Measurements from ENCODE around the gene CAMK2G. TPM values are rescaled to one million over a fixed set of nuclear protein-coding genes. Genes with fewer than 3 reads are reported as not detected.

Gene CAMK2G
- total RNA-seq, 2 donors from 2014 or later = 40.0 to 45.8 TPM

DNA sequence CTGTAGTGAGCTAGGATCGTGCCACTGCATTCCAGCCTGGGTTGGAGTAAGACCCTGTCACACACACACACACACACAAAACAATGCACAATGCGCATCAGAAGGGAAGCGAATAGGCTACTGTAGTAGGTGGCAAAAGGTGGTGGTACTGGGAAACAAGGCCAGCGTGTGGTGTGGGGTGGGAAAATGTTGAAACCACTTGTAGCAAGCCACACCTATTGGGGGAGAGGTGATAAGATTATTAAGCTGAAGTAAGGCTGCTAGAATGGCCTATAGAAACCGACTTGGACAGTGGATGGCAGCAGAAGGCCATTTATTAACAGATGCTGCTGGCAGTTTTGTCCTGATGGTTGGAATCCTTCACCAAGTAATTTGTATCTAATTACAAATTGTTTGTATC, 99.7 kb downstream of the CAMK2G start:
- no peaks in the 10 kb centered on the region for H3K9me3 ChIP-seq
- no peak for DNase-seq
- no peaks in the 10 kb centered on the region for H3K27me3 ChIP-seq
- intact Hi-C loops (cut with DNase I) = no loop called here
- H3K27ac ChIP-seq = no peak overlapping the region
- peaks cover 11% of the 10 kb centered on the region for H3K4me1 ChIP-seq
- peaks cover 18% of the 10 kb centered on the region for H3K36me3 ChIP-seq
- TF ChIP-seq, protein P1, sequence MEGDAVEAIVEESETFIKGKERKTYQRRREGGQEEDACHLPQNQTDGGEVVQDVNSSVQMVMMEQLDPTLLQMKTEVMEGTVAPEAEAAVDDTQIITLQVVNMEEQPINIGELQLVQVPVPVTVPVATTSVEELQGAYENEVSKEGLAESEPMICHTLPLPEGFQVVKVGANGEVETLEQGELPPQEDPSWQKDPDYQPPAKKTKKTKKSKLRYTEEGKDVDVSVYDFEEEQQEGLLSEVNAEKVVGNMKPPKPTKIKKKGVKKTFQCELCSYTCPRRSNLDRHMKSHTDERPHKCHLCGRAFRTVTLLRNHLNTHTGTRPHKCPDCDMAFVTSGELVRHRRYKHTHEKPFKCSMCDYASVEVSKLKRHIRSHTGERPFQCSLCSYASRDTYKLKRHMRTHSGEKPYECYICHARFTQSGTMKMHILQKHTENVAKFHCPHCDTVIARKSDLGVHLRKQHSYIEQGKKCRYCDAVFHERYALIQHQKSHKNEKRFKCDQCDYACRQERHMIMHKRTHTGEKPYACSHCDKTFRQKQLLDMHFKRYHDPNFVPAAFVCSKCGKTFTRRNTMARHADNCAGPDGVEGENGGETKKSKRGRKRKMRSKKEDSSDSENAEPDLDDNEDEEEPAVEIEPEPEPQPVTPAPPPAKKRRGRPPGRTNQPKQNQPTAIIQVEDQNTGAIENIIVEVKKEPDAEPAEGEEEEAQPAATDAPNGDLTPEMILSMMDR (IDR thresholded peaks at IDR 0.05) = no peak
- no peak overlapping the region for H3K9ac ChIP-seq (ENCODE audit: low read depth in 2 of 2, low read length in 2 of 2)
- H3K4me3 ChIP-seq = peak overlapping the region; percentile 85

DNA sequence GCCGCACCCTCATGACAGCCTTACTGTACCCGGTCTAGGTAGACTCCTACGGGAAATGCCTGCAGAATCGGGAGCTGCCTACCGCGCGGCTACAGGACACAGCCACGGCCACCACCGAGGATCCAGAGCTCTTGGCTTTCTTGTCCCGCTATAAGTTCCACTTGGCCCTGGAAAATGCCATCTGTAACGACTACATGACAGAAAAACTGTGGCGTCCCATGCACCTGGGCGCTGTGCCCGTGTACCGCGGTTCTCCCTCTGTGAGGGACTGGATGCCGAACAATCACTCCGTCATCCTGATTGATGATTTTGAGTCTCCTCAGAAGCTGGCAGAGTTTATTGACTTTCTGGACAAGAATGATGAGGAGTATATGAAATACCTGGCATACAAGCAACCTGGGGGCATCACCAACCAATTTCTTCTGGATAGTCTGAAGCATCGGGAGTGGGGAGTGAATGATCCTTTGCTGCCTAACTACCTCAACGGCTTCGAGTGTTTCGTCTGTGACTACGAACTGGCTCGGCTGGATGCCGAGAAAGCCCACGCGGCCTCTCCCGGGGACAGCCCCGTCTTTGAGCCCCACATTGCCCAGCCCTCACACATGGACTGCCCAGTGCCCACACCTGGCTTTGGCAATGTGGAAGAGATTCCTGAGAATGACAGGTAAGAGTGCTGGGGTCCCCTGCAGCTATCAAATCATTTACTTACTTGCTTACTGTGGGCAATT, 101.0 kb downstream of the CAMK2G start:
- Histone ChIP-seq H3K9me3 (no peaks in the 10 kb centered on the region), H3K36me3 (peaks cover 14% of the 10 kb centered on the region), H3K4me3 (peak overlapping the region; percentile 85), H3K27ac (peak overlapping the region; percentile 97), H3K27me3 (no peaks in the 10 kb centered on the region), H3K4me1 (peaks cover 11% of the 10 kb centered on the region), H3K9ac (ENCODE audit: low read depth in 2 of 2, low read length in 2 of 2) (peak overlapping the region; percentile 81 to 95)
- DNase-seq = no peak
- TF ChIP-seq, protein P1 (IDR thresholded peaks at IDR 0.05) = no peak
- intact Hi-C loops (cut with DNase I) = no loop called here

GRCh38 chr10:73772281-73773151, 101.8 kb downstream of the CAMK2G start:
- Histone ChIP-seq H3K4me1 (peaks cover 11% of the 10 kb centered on the region), H3K27me3 (no peaks in the 10 kb centered on the region), H3K9ac (ENCODE audit: low read depth in 2 of 2, low read length in 2 of 2) (peak overlapping the region; percentile 81 to 95), H3K36me3 (peaks cover 14% of the 10 kb centered on the region), H3K4me3 (peak overlapping the region; percentile 85), H3K9me3 (no peaks in the 10 kb centered on the region), H3K27ac (peak overlapping the region; percentile 97)
- DNase-seq = peak; percentile 87
- TF ChIP-seq, protein P1 (IDR thresholded peaks at IDR 0.05) = no peak
- intact Hi-C loops (cut with DNase I) = no loop called here

DNA sequence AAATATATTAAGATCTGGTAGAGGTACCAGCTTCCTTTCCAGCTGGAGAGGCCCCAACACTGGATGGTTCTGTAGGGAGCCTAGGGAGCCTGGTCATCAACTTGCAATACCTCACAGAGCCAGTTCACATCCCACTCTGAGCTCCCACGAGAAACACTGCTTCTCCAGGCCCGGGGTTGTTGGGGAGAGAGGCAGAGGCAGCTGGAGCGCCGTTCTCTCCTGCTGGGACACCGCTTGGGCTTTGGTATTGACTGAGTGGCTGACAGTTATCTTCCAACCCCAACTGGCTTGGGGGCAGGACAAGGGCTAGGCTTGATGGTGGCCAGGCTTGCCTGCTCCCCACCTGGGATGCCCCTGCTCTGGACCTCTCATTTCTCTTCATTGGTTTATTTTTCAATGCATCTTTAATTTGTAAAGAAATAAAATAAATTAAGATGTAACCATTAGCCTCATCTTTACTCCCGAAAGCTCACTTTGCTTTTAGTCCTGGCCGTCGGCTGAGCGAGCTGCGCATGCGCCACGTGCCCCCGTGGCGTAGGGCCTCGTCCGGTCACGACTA, 102.6 kb downstream of the CAMK2G start:
- intact Hi-C loops (cut with DNase I) = no loop called here
- peaks cover 11% of the 10 kb centered on the region for H3K4me1 ChIP-seq
- peaks cover 14% of the 10 kb centered on the region for H3K36me3 ChIP-seq
- H3K9ac ChIP-seq (ENCODE audit: low read depth in 2 of 2, low read length in 2 of 2) = peak overlapping the region; percentile 81 to 95
- TF ChIP-seq, protein P1 (IDR thresholded peaks at IDR 0.05) = no peak
- H3K9me3 ChIP-seq = no peaks in the 10 kb centered on the region
- H3K27ac ChIP-seq = peak overlapping the region; percentile 97
- peak overlapping the region; percentile 85 for H3K4me3 ChIP-seq
- peak; percentile 88 for DNase-seq
- no peaks in the 10 kb centered on the region for H3K27me3 ChIP-seq

- H3K36me3 ChIP-seq = peaks cover 33% of the 10 kb centered on the region
- H3K9me3 ChIP-seq = no peaks in the 10 kb centered on the region
- H3K9ac ChIP-seq (ENCODE audit: low read depth in 2 of 2, low read length in 2 of 2) = no peak overlapping the region
- no peak overlapping the region for H3K4me3 ChIP-seq
- intact Hi-C loops (cut with DNase I) = no loop called here
- TF ChIP-seq, protein P1 (IDR thresholded peaks at IDR 0.05) = no peak
- H3K4me1 ChIP-seq = peaks cover 3% of the 10 kb centered on the region
- no peak for DNase-seq
- H3K27ac ChIP-seq = no peak overlapping the region
- H3K27me3 ChIP-seq = no peaks in the 10 kb centered on the region
These were observed 105.0 kb downstream of the CAMK2G start for GRCh38 chr10:73769396-73769795.
